GM21717 (cell line): ENCODE measurements around the gene MCFD2.

Experiments used
- ATAC-seq: cut with Tn5 transposase; IDR thresholded peaks from one replicate; pipeline ENCODE4 v1.9.1; 2021; ENCODE audit warnings: mild to moderate bottlenecking, moderate library complexity; ENCODE audit not compliant: unreplicated experiment

Gene MCFD2

DNA sequence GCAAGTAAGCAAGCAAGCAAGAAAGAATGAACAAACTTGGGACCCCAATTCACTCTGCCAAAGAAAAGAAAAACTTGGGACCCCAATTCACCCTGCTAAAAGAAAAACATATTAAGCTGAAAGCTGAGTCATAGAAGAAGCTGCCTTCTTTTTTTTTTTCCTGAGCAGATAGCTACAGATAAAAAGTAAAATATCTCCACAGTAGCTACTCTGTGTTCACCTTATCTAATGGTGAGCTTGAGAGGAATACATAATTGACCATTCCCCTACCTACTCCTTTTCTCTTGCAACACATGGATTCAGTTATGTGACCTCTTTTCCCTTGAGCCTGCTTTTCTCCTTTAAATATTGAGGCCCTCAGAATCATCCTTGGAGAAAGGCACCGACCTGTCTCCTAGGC, 63.0 kb downstream of the MCFD2 start:
- no peak for ATAC-seq

DNA sequence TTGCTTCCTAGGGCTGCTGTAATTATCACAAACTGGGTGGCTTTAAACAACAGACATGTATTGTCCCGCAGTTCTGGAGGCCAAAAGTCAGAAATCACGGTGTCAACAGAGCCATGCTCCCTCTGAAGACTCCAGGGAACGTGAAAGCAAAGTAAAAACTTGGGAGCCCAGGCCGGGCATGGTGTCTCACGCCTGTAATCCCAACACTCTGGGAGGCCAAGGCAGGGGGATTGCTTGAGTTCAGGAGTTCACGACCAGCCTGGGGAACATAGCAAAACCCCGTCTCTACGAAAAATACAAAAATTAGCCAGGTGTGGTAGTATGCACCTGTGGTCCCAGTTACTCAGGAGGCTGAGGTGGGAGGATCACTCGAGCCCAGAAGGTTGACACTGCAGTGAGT, 63.5 kb downstream of the MCFD2 start:
- no peak for ATAC-seq
